GM19043 (cell line): ENCODE data around the gene CNTFR.
A peak's percentile ranks its signal among the peaks of the same experiment; 100 is the strongest.
"Not testable (repeated sequence)": the region's sequence is repeated elsewhere in the genome, so short reads cannot be mapped to it uniquely, and the experiment has no call there.

ENCODE experiments used
- ATAC-seq: cut with Tn5 transposase; IDR thresholded peaks from one replicate; pipeline ENCODE4 v1.9.1; 2021; ENCODE audit warnings: low read depth; ENCODE audit not compliant: unreplicated experiment

The CNTFR gene

GRCh38 chr9:34589636-34590380, at the start of gene CNTFR:
TSS of gene CNTFR (minus strand) at chr9:34589724. CDS start at chr9:34568981, 20,743 bp downstream.
- ATAC-seq = no peak

GRCh38 chr9:34639322-34639721, 49.8 kb upstream of the CNTFR start:
- ATAC-seq = not testable (repeated sequence)

GRCh38 chr9:34638138-34638445, 48.6 kb upstream of the CNTFR start:
- no peak for ATAC-seq

GRCh38 chr9:34637356-34638137, 48.0 kb upstream of the CNTFR start, which contains the start of gene SIGMAR1:
TSS of gene SIGMAR1 (minus strand) at chr9:34637787. CDS start at chr9:34637697, 90 bp downstream.
- peak; percentile 78 for ATAC-seq

- no peak for ATAC-seq
Observed at GRCh38 chr9:34636791-34637355, 47.3 kb upstream of the CNTFR start.

- ATAC-seq = no peak
Observed at GRCh38 chr9:34635556-34635955, 46.0 kb upstream of the CNTFR start.

- no peak for ATAC-seq
Observed at GRCh38 chr9:34634551-34635248, 45.2 kb upstream of the CNTFR start.

GRCh38 chr9:34633851-34634550, 44.5 kb upstream of the CNTFR start:
- ATAC-seq = no peak

GRCh38 chr9:34633166-34633565, 43.6 kb upstream of the CNTFR start:
- no peak for ATAC-seq

GRCh38 chr9:34630402-34631154, 41.1 kb upstream of the CNTFR start:
- no peak for ATAC-seq

GRCh38 chr9:34629491-34629808, 39.9 kb upstream of the CNTFR start:
- ATAC-seq = no peak

- ATAC-seq = no peak
Observed at GRCh38 chr9:34628656-34629490, 39.3 kb upstream of the CNTFR start, which contains the start of gene ARID3C. TSS of gene ARID3C (minus strand) at chr9:34629066. CDS start at chr9:34628014, 1,052 bp downstream.

- no peak for ATAC-seq
Observed at GRCh38 chr9:34627716-34628655, 38.5 kb upstream of the CNTFR start.

GRCh38 chr9:34625186-34625486, 35.6 kb upstream of the CNTFR start:
- no peak for ATAC-seq

- ATAC-seq = no peak
Observed at GRCh38 chr9:34624475-34625185, 35.1 kb upstream of the CNTFR start.

- no peak for ATAC-seq
Observed at GRCh38 chr9:34623374-34624235, 34.1 kb upstream of the CNTFR start.
